H1 (cell line): Measurements from ENCODE around the gene ARRB1. TPM values are rescaled to one million over a fixed set of nuclear protein-coding genes. Genes with fewer than 3 reads are reported as not detected.

Experiments
- CTCF ChIA-PET: fragments of 300-600 bp; sonication (Branson Sonifier 250); formaldehyde crosslinking; loops from one replicate; lab custom pipeline; 2021; ENCODE audit not compliant: partially characterized antibody; lab: Charles Lee
- POLR2A ChIA-PET: fragments of 300-600 bp; sonication (Branson Sonifier 250); formaldehyde crosslinking; loops from one replicate; lab custom pipeline; 2021; ENCODE audit warnings: inconsistent platforms; ENCODE audit not compliant: partially characterized antibody; lab: Charles Lee
- DNase-seq, 2 experiments: peaks; one replicate each; pipeline versions ENCODE4 v3.0.0 to v3.0.0-alpha.2; 2010 to 2022; ENCODE audit warnings: low spot score in 2 of 2, low read depth in 1 of 2, mixed read lengths in 1 of 2
- FAIRE-seq: peaks from 2 replicates; lab custom pipeline; 2011; peaks lifted over from hg19 to GRCh38; lab: Jason Lieb, UNC
- H2AFZ ChIP-seq: 2 replicates; pipeline ENCODE4 v1.8.1; 2012; ENCODE audit warnings: low read length, inconsistent platforms
- H2AK5ac ChIP-seq: 2 replicates; pipeline ENCODE4 v1.6.1; 2013; ENCODE audit warnings: low read depth, low read length
- H2BK120ac ChIP-seq: replicated peaks from 2 replicates; pipeline ENCODE3; 2013; ENCODE audit warnings: low read depth, low read length, inconsistent platforms
- H2BK12ac ChIP-seq: 2 replicates; pipeline ENCODE4 v1.6.1; 2013; ENCODE audit warnings: low read depth, low read length
- H2BK15ac ChIP-seq: 2 replicates; pipeline ENCODE4 v1.6.1; 2013; ENCODE audit warnings: low read length
- H2BK20ac ChIP-seq: 2 replicates; pipeline ENCODE4 v1.6.1; 2013; ENCODE audit warnings: low read length
- H2BK5ac ChIP-seq: 2 replicates; pipeline ENCODE4 v1.6.1; 2013; ENCODE audit warnings: low read depth, low read length
- H3K14ac ChIP-seq: 2 replicates; pipeline ENCODE4 v1.6.1; 2013; ENCODE audit warnings: inconsistent platforms; ENCODE audit not compliant: insufficient read length
- H3K18ac ChIP-seq: 2 replicates; pipeline ENCODE4 v1.6.1; 2013; ENCODE audit warnings: low read length; ENCODE audit errors: extremely low read depth
- H3K23ac ChIP-seq: 2 replicates; pipeline ENCODE4 v1.6.1; 2013; ENCODE audit warnings: inconsistent platforms; ENCODE audit not compliant: insufficient read length
- H3K23me2 ChIP-seq: 2 replicates; pipeline ENCODE4 v1.6.1; 2013; ENCODE audit warnings: low read depth, low read length
- H3K27ac ChIP-seq: 2 replicates; pipeline ENCODE4 v1.6.1; 2011; ENCODE audit warnings: low read depth, low read length, inconsistent platforms
- H3K27me3 ChIP-seq, 4 experiments: replicated peaks in 1 of 4; 1 replicate in 1 of 4; 2 replicates in 3 of 4; pipeline versions ENCODE4 v1.6.1 to v1.8.1; 2011 to 2013; ENCODE audit warnings: low read length in 3 of 4, mild to moderate bottlenecking in 3 of 4, inconsistent platforms in 2 of 4, mixed read lengths in 2 of 4, moderate library complexity in 1 of 4; ENCODE audit not compliant: control insufficient read depth in 3 of 4, insufficient read depth in 3 of 4; ENCODE audit errors: extremely low read depth in 1 of 4
- H3K36me3 ChIP-seq, 4 experiments: 2 replicates each; pipeline versions ENCODE4 v1.6.1 to v1.8.1; 2011 to 2013; ENCODE audit warnings: mild to moderate bottlenecking in 4 of 4, low read length in 3 of 4, moderate library complexity in 2 of 4, control low read depth in 1 of 4, inconsistent platforms in 1 of 4; ENCODE audit not compliant: insufficient read depth in 4 of 4, control insufficient read depth in 2 of 4
- H3K4ac ChIP-seq: replicated peaks from 2 replicates; pipeline ENCODE3; 2013; ENCODE audit warnings: low read length, low read depth, mixed read lengths, inconsistent platforms; ENCODE audit not compliant: insufficient read length
- H3K4me1 ChIP-seq, 4 experiments: replicated peaks in 1 of 4; 1 replicate in 1 of 4; 2 replicates in 3 of 4; pipeline versions ENCODE4 v1.6.1 to v1.8.1; 2011 to 2013; ENCODE audit warnings: low read length in 3 of 4, inconsistent platforms in 2 of 4, mixed read lengths in 1 of 4; ENCODE audit not compliant: insufficient read depth in 4 of 4, control insufficient read depth in 3 of 4
- H3K4me2 ChIP-seq, 2 experiments: 2 replicates each; pipeline versions ENCODE4 v1.6.1 to v1.8.1; 2011 to 2013; ENCODE audit warnings: low read depth in 2 of 2, low read length in 2 of 2, control low read depth in 1 of 2, inconsistent platforms in 1 of 2, mild to moderate bottlenecking in 1 of 2; ENCODE audit not compliant: insufficient read depth in 1 of 2
- H3K4me3 ChIP-seq, 4 experiments: fragments of 200-600, 300-600 bp in 1 of 4; sonication (generic), shearing (Covaris generic), sonication (Bioruptor Twin) in 1 of 4; 2 replicates each; pipeline versions ENCODE4 v1.5.1 to v1.8.1; 2011 to 2016; ENCODE audit warnings: low read length in 4 of 4, low read depth in 3 of 4, control low read depth in 2 of 4, inconsistent platforms in 2 of 4, mild to moderate bottlenecking in 2 of 4, mixed read lengths in 1 of 4, moderate library complexity in 1 of 4; ENCODE audit not compliant: insufficient read depth in 2 of 4; ENCODE audit errors: extremely low read depth in 1 of 4
- H3K56ac ChIP-seq: replicated peaks from 2 replicates; pipeline ENCODE3; 2013; ENCODE audit warnings: low read depth, mild to moderate bottlenecking, mixed read lengths, low read length, inconsistent platforms; ENCODE audit not compliant: insufficient read length
- H3K79me1 ChIP-seq: 2 replicates; pipeline ENCODE4 v1.6.1; 2013; ENCODE audit warnings: low read depth, low read length, control low read depth
- H3K79me2 ChIP-seq, 2 experiments: 2 replicates each; pipeline versions ENCODE4 v1.6.1 to v1.8.1; 2012 to 2013; ENCODE audit warnings: low read length in 2 of 2, mild to moderate bottlenecking in 2 of 2, inconsistent platforms in 1 of 2; ENCODE audit not compliant: insufficient read depth in 2 of 2, control insufficient read depth in 1 of 2
- H3K9ac ChIP-seq, 4 experiments: replicated peaks in 1 of 4; 1 replicate in 1 of 4; 2 replicates in 3 of 4; pipeline versions ENCODE4 v1.6.1 to v1.8.1; 2011 to 2013; ENCODE audit warnings: low read depth in 3 of 4, low read length in 3 of 4, control low read depth in 2 of 4, mild to moderate bottlenecking in 2 of 4, moderate library complexity in 2 of 4, inconsistent platforms in 1 of 4; ENCODE audit errors: extremely low read depth in 1 of 4
- H3K9me3 ChIP-seq, 2 experiments: 2 replicates each; pipeline versions ENCODE4 v1.6.1 to v1.8.1; 2012 to 2013; ENCODE audit warnings: mild to moderate bottlenecking in 2 of 2, moderate library complexity in 2 of 2, control low read depth in 1 of 2, inconsistent platforms in 1 of 2, low read depth in 1 of 2, low read length in 1 of 2, mixed read lengths in 1 of 2; ENCODE audit not compliant: insufficient read depth in 2 of 2
- H4K20me1 ChIP-seq, 2 experiments: replicated peaks in 1 of 2; 2 replicates each; pipeline versions ENCODE3 to v1.8.1; 2011 to 2013; ENCODE audit warnings: inconsistent platforms in 2 of 2, low read length in 2 of 2, mild to moderate bottlenecking in 1 of 2; ENCODE audit not compliant: insufficient read depth in 2 of 2, control insufficient read depth in 1 of 2
- H4K5ac ChIP-seq: 2 replicates; pipeline ENCODE4 v1.6.1; 2013; ENCODE audit warnings: low read length, low read depth, mixed read lengths, inconsistent platforms; ENCODE audit not compliant: insufficient read length
- H4K8ac ChIP-seq: 2 replicates; pipeline ENCODE4 v1.8.0; 2013; ENCODE audit warnings: mild to moderate bottlenecking, moderate library complexity, low read length, inconsistent platforms; ENCODE audit not compliant: insufficient read depth; ENCODE audit errors: extremely low read depth
- H4K91ac ChIP-seq: replicated peaks from 2 replicates; pipeline ENCODE3; 2013; ENCODE audit warnings: low read length, mixed read lengths, inconsistent platforms; ENCODE audit not compliant: insufficient read length
- CBX5 ChIP-seq: fragments of 300-800, 300-1000 bp; sonication (generic); IDR thresholded peaks from 2 replicates; pipeline ENCODE4 v1.7.1; 2016; ENCODE audit warnings: antibody characterized with exemption, low read length, low read depth
- CREB1 ChIP-seq: IDR thresholded peaks from 2 replicates; pipeline ENCODE4 v1.6.1; 2012; ENCODE audit warnings: inconsistent platforms
- CTBP2 ChIP-seq: IDR thresholded peaks from 2 replicates; pipeline ENCODE4 v1.7.0; 2011; ENCODE audit warnings: borderline replicate concordance, mild to moderate bottlenecking, moderate library complexity, mixed read lengths, low read length; ENCODE audit not compliant: insufficient read depth, insufficient read length
- EP300 ChIP-seq, 2 experiments: IDR thresholded peaks; 1 replicate in 1 of 2; 2 replicates in 1 of 2; pipeline ENCODE4 v1.6.1; 2011 to 2012; ENCODE audit warnings: low read depth in 2 of 2, low read length in 2 of 2, mild to moderate bottlenecking in 2 of 2, borderline replicate concordance in 1 of 2, inconsistent platforms in 1 of 2, moderate library complexity in 1 of 2
- HDAC2 ChIP-seq, 2 experiments: fragments of 300-600 bp in 1 of 2; sonication (generic) in 1 of 2; IDR thresholded peaks; 2 replicates each; pipeline ENCODE4 v1.6.1; 2011 to 2012; ENCODE audit warnings: low read depth in 2 of 2, low read length in 2 of 2, mild to moderate bottlenecking in 2 of 2, moderate library complexity in 2 of 2, borderline replicate concordance in 1 of 2, inconsistent platforms in 1 of 2
- JUN ChIP-seq: IDR thresholded peaks from 2 replicates; pipeline ENCODE4 v1.6.1; 2011; ENCODE audit warnings: low read depth, mild to moderate bottlenecking, improper control_type of control experiment, low read length
- RBBP5 ChIP-seq: IDR thresholded peaks from 2 replicates; pipeline ENCODE4 v1.7.1; 2012; ENCODE audit warnings: low read depth, mild to moderate bottlenecking, inconsistent platforms, low read length, moderate library complexity, borderline replicate concordance
- SIRT6 ChIP-seq: IDR thresholded peaks from one replicate; pipeline ENCODE4 v1.7.1; 2012; ENCODE audit warnings: low read length, inconsistent platforms
- WGBS, 2 experiments: shearing (Covaris generic) in 1 of 2; methylation state at CpG; one replicate each; pipeline versions ENCODE4 v1.1.6 to v1.1.7; 2013 to 2015; ENCODE audit warnings: low lambda C conversion rate in 2 of 2, mixed read lengths in 2 of 2, inconsistent platforms in 1 of 2, low coverage in 1 of 2, missing lambda C conversion rate in 1 of 2; ENCODE audit not compliant: insufficient replicate concordance in 2 of 2, insufficient coverage in 1 of 2, insufficient read length in 1 of 2; ENCODE audit errors: extremely low coverage in 1 of 2, missing lambda C conversion rate in 1 of 2; 5-methylcytosine and 5-hydroxymethylcytosine counted together
- polyA plus RNA-seq, 7 experiments: library from polyadenylated mRNA; depleted of rRNA in 3 of 7; stranded (reverse) in 5 of 7; unstranded in 2 of 7; fragments of >200 nt in 5 of 7; fragments of 200-250 nt in 2 of 7; gene quantifications; 1 replicate in 5 of 7; 2 replicates in 1 of 7; 4 replicates in 1 of 7; pipeline versions ENCODE4 v1.2.1 to v1.2.3, GENCODE V29; 2011 to 2013; ENCODE audit warnings: missing spikeins in 2 of 7, mixed read lengths in 2 of 7
- total RNA-seq: library from RNA; stranded (reverse); fragmentation: NEBNext Ultra II Directional; extraction: Animal tissue kit (Norgen Biotek cat#: 25700); gene quantifications from 2 replicates; pipeline ENCODE4 v1.2.1, GENCODE V29; 2021

The ARRB1 gene
- total and polyA plus RNA-seq, 2 of the 8 experiments (the other 6 are each of a cell fraction or from before 2014, with no cell fraction given): 9.4 to 31.8 TPM

DNA sequence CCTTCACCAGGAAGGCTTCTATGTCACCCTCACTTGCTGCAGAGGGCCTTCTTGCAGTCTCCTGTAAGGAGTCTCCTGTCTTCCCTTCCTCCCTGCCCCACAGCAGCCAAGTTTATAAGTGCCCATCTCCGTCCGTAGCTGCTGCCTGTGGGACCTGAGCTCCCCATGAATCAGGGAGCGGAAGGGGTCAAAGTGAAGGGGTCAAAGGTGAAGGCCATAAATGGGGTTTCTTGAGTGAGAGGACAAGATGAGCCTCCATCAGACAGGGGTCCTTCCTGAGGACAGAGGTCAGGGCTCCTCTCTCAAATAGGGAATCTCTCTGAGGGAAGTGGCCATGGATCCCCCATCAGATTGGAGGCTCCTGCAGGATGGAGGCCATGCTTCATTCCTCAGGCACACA is 44.4 kb downstream of the ARRB1 start:
- H3K14ac ChIP-seq: no peak overlapping the region
- no peak overlapping the region for H4K5ac ChIP-seq
- H3K23ac ChIP-seq: no peak overlapping the region
- DNase-seq: no peak
- ChIA-PET POLR2A (interaction anchor here (2.1 kb wide), 1 partner anchor 23 kb away, joined by 4 read pairs; no protein-coding TSS in a partner anchor), CTCF (interaction anchor here (0.5 to 3.1 kb wide), 6 partner anchors 14 to 99 kb away, joined by 3 to 17 read pairs (median 5); no protein-coding TSS in a partner anchor)
- FAIRE-seq: no peak
- no peak overlapping the region for H3K4me3 ChIP-seq
- H4K20me1 ChIP-seq: peaks cover 0 to 3% of the 10 kb centered on the region in 2 experiments
- H3K27ac ChIP-seq: no peak overlapping the region
- TF ChIP-seq CTBP2 (no peak), RBBP5 (no peak), CREB1 (no peak), SIRT6 (no peak), EP300 (IDR thresholded peaks at IDR 0.05; ENCODE audit: borderline replicate concordance in 1 of 2, low read depth in 2 of 2, low read length in 2 of 2) (no peak), HDAC2 (IDR thresholded peaks at IDR 0.05; ENCODE audit: borderline replicate concordance in 1 of 2, low read depth in 2 of 2, low read length in 2 of 2) (no peak), CBX5 (no peak), JUN (no peak)
- no peaks in the 10 kb centered on the region for H3K9me3 ChIP-seq
- H2BK12ac ChIP-seq: no peak overlapping the region
- H4K8ac ChIP-seq: no peak overlapping the region
- no peak overlapping the region for H2BK5ac ChIP-seq
- no peak overlapping the region for H3K56ac ChIP-seq
- peaks cover 0 to 7% (median 4%) of the 10 kb centered on the region in 4 experiments; a peak in 5 of 7 replicates for H3K4me1 ChIP-seq
- no peaks in the 10 kb centered on the region; a peak in 1 of 4 replicates for H3K79me2 ChIP-seq
- no peak overlapping the region for H3K18ac ChIP-seq
- no peak overlapping the region for H3K4me2 ChIP-seq
- H3K4ac ChIP-seq: no peak overlapping the region
- 65% methylated on average over 3 of the region's 3 CpGs; no CpG with 5 or more reads in 1 of the 2 experiments for whole genome bisulfite sequencing, 2 experiments
- no peak overlapping the region for H2AK5ac ChIP-seq
- H3K36me3 ChIP-seq: no peaks in the 10 kb centered on the region
- H2AFZ ChIP-seq: no peak overlapping the region
- H3K23me2 ChIP-seq: no peaks in the 10 kb centered on the region
- H2BK120ac ChIP-seq: no peak overlapping the region
- H2BK15ac ChIP-seq: peak overlapping the region; percentile 72; the same call in 1 of the 2 replicates
- no peak overlapping the region for H2BK20ac ChIP-seq
- no peak overlapping the region for H4K91ac ChIP-seq
- H3K79me1 ChIP-seq: no peaks in the 10 kb centered on the region; the same call in 1 of the 2 replicates
- H3K27me3 ChIP-seq: no peaks in the 10 kb centered on the region
- no peak overlapping the region for H3K9ac ChIP-seq
